OCI-LY7 (cell line): ENCODE data around the gene CLINT1. TPM values are rescaled to one million over a fixed set of nuclear protein-coding genes. Genes with fewer than 3 reads are reported as not detected.

Source experiments
- BruUV-seq: library from RNA; stranded (reverse); fragments of 400-500 nt; replicated peaks from 2 replicates; lab custom pipeline; 2021; lab: Mats Ljungman, UMichigan
- CTCF ChIA-PET: fragments of 300-600 bp; sonication (Branson Sonifier 250); formaldehyde crosslinking; loops from one replicate; lab custom pipeline; 2022; ENCODE audit warnings: antibody characterized with exemption; ENCODE audit not compliant: unreplicated experiment; lab: Charles Lee
- POLR2A ChIA-PET: fragments of 300-600 bp; sonication (Branson Sonifier 250); formaldehyde crosslinking; loops from one replicate; lab custom pipeline; 2022; ENCODE audit warnings: antibody characterized with exemption; lab: Charles Lee
- DNase-seq: peaks from one replicate; pipeline ENCODE4 v3.0.0-alpha.2; 2015; ENCODE audit warnings: low spot score
- H2AFZ ChIP-seq: fragments of 200-600 bp; sonication (generic), shearing (Covaris generic); 2 replicates; pipeline ENCODE4 v1.6.1; 2014; ENCODE audit warnings: mild to moderate bottlenecking, antibody characterized with exemption, low read length, moderate library complexity
- H3K27ac ChIP-seq: fragments of 200-600 bp; sonication (generic); 2 replicates; pipeline ENCODE4 v1.5.1; 2014; ENCODE audit warnings: mixed run types, low read depth, mild to moderate bottlenecking, moderate library complexity, low read length, inconsistent platforms; ENCODE audit not compliant: poor library complexity, severe bottlenecking
- H3K36me3 ChIP-seq: fragments of 200-600 bp; sonication (generic); 2 replicates; pipeline ENCODE4 v1.6.1; 2014; ENCODE audit warnings: mild to moderate bottlenecking, antibody characterized with exemption, low read length, moderate library complexity, mixed read lengths; ENCODE audit not compliant: insufficient read depth
- H3K4me1 ChIP-seq: fragments of 200-600 bp; sonication (generic); 2 replicates; pipeline ENCODE4 v1.5.1; 2014; ENCODE audit warnings: mild to moderate bottlenecking, low read length; ENCODE audit not compliant: insufficient read depth, poor library complexity, severe bottlenecking
- H3K4me2 ChIP-seq: fragments of 200-600 bp; sonication (generic); 2 replicates; pipeline ENCODE4 v1.6.1; 2014; ENCODE audit warnings: mild to moderate bottlenecking, low read length
- H3K4me3 ChIP-seq: fragments of 200-600 bp; sonication (generic); 2 replicates; pipeline ENCODE4 v1.5.1; 2014; ENCODE audit warnings: mild to moderate bottlenecking, low read depth, low read length; ENCODE audit not compliant: poor library complexity, severe bottlenecking
- H3K79me2 ChIP-seq: fragments of 200-600 bp; sonication (generic); 2 replicates; pipeline ENCODE4 v1.6.1; 2016; ENCODE audit warnings: low read depth, mild to moderate bottlenecking, low read length, moderate library complexity, mixed read lengths; ENCODE audit not compliant: insufficient read depth
- H3K9me2 ChIP-seq: fragments of 200-600 bp; sonication (generic); 2 replicates; pipeline ENCODE4 v1.6.1; 2016; ENCODE audit warnings: mild to moderate bottlenecking, low read length, mixed read lengths; ENCODE audit not compliant: insufficient read depth
- H3K9me3 ChIP-seq: fragments of 200-600 bp; sonication (generic); 2 replicates; pipeline ENCODE4 v1.6.1; 2014; ENCODE audit warnings: mild to moderate bottlenecking, mixed run types, low read length, mixed read lengths
- H4K20me1 ChIP-seq: fragments of 200-600 bp; sonication (generic); 2 replicates; pipeline ENCODE4 v1.6.1; 2014; ENCODE audit warnings: mild to moderate bottlenecking, antibody characterized with exemption, low read length, moderate library complexity, mixed read lengths; ENCODE audit not compliant: insufficient read depth
- EZH2phosphoT487 ChIP-seq: fragments of 200-600 bp; sonication (generic); IDR thresholded peaks from 2 replicates; pipeline ENCODE4 v1.6.1; 2018; ENCODE audit warnings: low read depth, borderline replicate concordance, mild to moderate bottlenecking, mixed run types, antibody characterized with exemption, low read length, moderate library complexity, mixed read lengths
- intact Hi-C: fragments of 100-400 bp; cut with micrococcal nuclease; formaldehyde crosslinking; loops from one replicate; pipeline ENCODE4 v1.10.0; 2022; ENCODE audit not compliant: unreplicated experiment
- small RNA-seq: library from RNA; depleted of rRNA; stranded (forward); fragments of <200 nt; gene quantifications from one replicate; pipeline ENCODE3, GENCODE V24; 2014
- total RNA-seq, 2 experiments: library from RNA; depleted of rRNA in 1 of 2; stranded (reverse); fragments of >200 nt in 1 of 2; shearing (Covaris generic) in 1 of 2; gene quantifications; 2 replicates each; pipeline ENCODE4 v1.2.3, GENCODE V29; 2014 to 2022
- TF ChIP-seq, protein P1 (sequence below): fragments of 200-600 bp; sonication (generic); conservative IDR thresholded peaks from 2 replicates; pipeline ENCODE4 v1.5.1; 2014; ENCODE audit warnings: mild to moderate bottlenecking, antibody characterized with exemption, low read length, moderate library complexity, mixed read lengths

Gene CLINT1
- total RNA-seq, 2 experiments from 2014 or later = 107 to 135 TPM

DNA sequence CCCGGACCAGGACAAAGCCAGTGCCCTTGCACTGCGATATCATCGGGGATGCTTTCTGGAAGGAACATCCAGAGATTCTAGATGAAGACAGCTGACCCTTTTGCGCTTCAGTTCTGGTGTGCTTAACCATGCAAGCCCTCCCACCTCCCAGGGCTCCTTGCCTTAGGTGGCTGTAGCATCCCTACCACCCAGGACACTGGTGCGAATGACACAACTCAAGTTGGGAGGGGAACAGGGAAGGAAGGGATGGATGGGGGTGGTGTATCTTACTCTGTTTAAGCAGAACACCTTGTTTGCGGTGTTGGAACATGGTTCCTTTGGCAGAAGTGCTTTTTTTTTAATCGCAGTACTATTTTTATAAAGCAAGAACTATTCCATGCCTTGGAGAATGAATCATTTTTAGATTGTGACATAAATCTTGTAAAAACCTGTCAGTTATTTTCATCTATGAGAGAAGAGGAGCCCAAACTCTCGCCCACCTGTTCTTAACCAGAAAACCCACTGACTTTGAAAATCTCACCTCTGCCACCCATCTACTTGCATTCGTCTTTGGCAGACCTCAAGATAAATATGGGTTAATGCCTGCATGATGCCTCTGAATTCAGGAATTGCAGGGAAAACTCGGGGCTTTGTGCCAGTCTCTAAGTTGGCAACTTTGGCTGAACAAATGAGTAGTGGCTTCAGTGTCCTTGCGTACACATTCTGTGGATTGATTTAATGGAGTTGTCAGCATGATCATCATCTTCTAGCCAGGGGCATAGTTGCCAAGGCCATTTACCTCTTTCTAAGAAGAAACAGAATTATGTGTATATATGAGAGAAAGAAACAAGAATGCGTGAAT lies 119.3 kb downstream of the CLINT1 start:
- no TSS peak for BruUV-seq
- POLR2A ChIA-PET = interaction anchor here (0.7 kb wide), 1 partner anchor 10 kb away, joined by 6 read pairs; no protein-coding TSS in a partner anchor

DNA sequence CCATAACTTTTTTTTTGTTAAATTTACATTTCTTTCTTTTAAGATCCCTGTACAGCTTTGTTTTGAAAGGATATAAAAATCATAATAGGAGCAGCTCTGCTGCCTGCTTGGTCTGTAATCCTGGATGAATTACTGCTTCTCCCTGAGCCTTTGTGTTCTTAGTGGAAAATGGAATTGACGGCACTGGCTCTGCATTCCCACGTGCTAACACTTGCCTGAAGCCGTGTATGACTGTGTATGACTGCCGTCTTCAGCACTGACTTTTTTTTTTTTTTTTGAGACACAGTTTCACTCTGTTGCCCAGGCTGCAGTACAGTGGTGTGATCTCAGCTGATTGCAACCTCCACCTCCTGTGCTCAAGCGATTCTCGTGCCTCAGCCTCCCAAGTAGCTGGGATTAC lies 123.0 kb downstream of the CLINT1 start:
- ChIA-PET POLR2A (no interaction called here), CTCF (interaction anchor here (0.5 kb wide), 1 partner anchor 1084 kb away, joined by 10 read pairs; no protein-coding TSS in a partner anchor)
- BruUV-seq = no TSS peak
- peaks cover 9% of the 10 kb centered on the region for H3K4me1 ChIP-seq
- intact Hi-C loops = no loop called here
- peaks cover 77% of the 10 kb centered on the region for H3K36me3 ChIP-seq
- no peak overlapping the region for H2AFZ ChIP-seq
- no peak for DNase-seq
- H3K4me3 ChIP-seq = no peak overlapping the region
- H4K20me1 ChIP-seq = no peaks in the 10 kb centered on the region
- H3K79me2 ChIP-seq = peaks cover 7% of the 10 kb centered on the region; the same call in 1 of the 2 replicates
- no peak overlapping the region for H3K4me2 ChIP-seq
- peaks cover 7% of the 10 kb centered on the region; the same call in 1 of the 2 replicates for H3K9me3 ChIP-seq
- no peaks in the 10 kb centered on the region for H3K9me2 ChIP-seq
- no peak overlapping the region for H3K27ac ChIP-seq
- TF ChIP-seq EZH2phosphoT487 = no peak
- TF ChIP-seq, protein P1, sequence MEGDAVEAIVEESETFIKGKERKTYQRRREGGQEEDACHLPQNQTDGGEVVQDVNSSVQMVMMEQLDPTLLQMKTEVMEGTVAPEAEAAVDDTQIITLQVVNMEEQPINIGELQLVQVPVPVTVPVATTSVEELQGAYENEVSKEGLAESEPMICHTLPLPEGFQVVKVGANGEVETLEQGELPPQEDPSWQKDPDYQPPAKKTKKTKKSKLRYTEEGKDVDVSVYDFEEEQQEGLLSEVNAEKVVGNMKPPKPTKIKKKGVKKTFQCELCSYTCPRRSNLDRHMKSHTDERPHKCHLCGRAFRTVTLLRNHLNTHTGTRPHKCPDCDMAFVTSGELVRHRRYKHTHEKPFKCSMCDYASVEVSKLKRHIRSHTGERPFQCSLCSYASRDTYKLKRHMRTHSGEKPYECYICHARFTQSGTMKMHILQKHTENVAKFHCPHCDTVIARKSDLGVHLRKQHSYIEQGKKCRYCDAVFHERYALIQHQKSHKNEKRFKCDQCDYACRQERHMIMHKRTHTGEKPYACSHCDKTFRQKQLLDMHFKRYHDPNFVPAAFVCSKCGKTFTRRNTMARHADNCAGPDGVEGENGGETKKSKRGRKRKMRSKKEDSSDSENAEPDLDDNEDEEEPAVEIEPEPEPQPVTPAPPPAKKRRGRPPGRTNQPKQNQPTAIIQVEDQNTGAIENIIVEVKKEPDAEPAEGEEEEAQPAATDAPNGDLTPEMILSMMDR = no peak

More for the DNA sequence above, 119.3 kb downstream of the CLINT1 start:
- DNase-seq = no peak
- H3K4me1 ChIP-seq = peaks cover 12% of the 10 kb centered on the region
- no peak overlapping the region for H3K27ac ChIP-seq
- H4K20me1 ChIP-seq = no peaks in the 10 kb centered on the region
- H2AFZ ChIP-seq = no peak overlapping the region
- H3K9me3 ChIP-seq = peaks cover 7% of the 10 kb centered on the region; the same call in 1 of the 2 replicates
- H3K4me2 ChIP-seq = no peak overlapping the region
- peaks cover 58% of the 10 kb centered on the region for H3K36me3 ChIP-seq
- H3K9me2 ChIP-seq = no peaks in the 10 kb centered on the region
- H3K79me2 ChIP-seq = no peaks in the 10 kb centered on the region
- no peak overlapping the region for H3K4me3 ChIP-seq
- TF ChIP-seq, protein P1 = no peak
- TF ChIP-seq EZH2phosphoT487 = no peak
- CTCF ChIA-PET = no interaction called here
- intact Hi-C loops = loop anchor here (5.0 kb wide), 1 partner anchor 137 kb away; no protein-coding TSS in a partner anchor

Small RNA genes lying within 50 kb of the gene (small RNA-seq; reads per million reads assigned to genes)
- not detected for gene AC026407.1
- gene RNU6-260P = not detected

Other genes with a start within 250 kb of the CLINT1 start
- 0.16 TPM in 1 of 2 replicates, not detected in the other for gene SOX30, start 206.7 kb downstream of the CLINT1 start, total RNA-seq (2014; rRNA removed; shearing (Covaris generic))
- gene SOX30, start 206.7 kb downstream of the CLINT1 start, total RNA-seq (2022) = 0.13 and 0.29 TPM in 2 replicates
- not detected in 2 replicates for gene C5orf52, start 187.6 kb downstream of the CLINT1 start, total RNA-seq (2014; rRNA removed; shearing (Covaris generic))
- not detected in 2 replicates for gene C5orf52, start 187.6 kb downstream of the CLINT1 start, total RNA-seq (2022)
- 20.7 and 30.5 TPM in 2 replicates for gene THG1L, start 127.7 kb downstream of the CLINT1 start, total RNA-seq (2014; rRNA removed; shearing (Covaris generic))
- gene THG1L, start 127.7 kb downstream of the CLINT1 start, total RNA-seq (2022) = 18.5 and 21.0 TPM in 2 replicates
- 7.5 and 8.8 TPM in 2 replicates for gene LSM11, start 115.4 kb downstream of the CLINT1 start, total RNA-seq (2014; rRNA removed; shearing (Covaris generic))
- gene LSM11, start 115.4 kb downstream of the CLINT1 start, total RNA-seq (2022) = 10.1 and 10.9 TPM in 2 replicates